OCI-LY1 (cell line): ENCODE results near the gene IL1RAP.

Experiments used
- H2AFZ ChIP-seq: fragments of 200-600 bp; sonication (generic), shearing (Covaris generic); 2 replicates; pipeline ENCODE4 v1.6.0; 2014; ENCODE audit warnings: antibody characterized with exemption, mild to moderate bottlenecking, low read length
- H3F3A ChIP-seq: fragments of 200-600 bp; sonication (generic), shearing (Covaris generic); 2 replicates; pipeline ENCODE4 v1.6.0; 2014; ENCODE audit warnings: mild to moderate bottlenecking, antibody characterized with exemption, low read length, moderate library complexity; ENCODE audit not compliant: insufficient read depth
- H3K27ac ChIP-seq: fragments of 200-600 bp; sonication (generic); 2 replicates; pipeline ENCODE4 v1.5.1; 2014; ENCODE audit warnings: low read length, mixed run types, mild to moderate bottlenecking, low read depth; ENCODE audit not compliant: poor library complexity, severe bottlenecking
- H3K27me3 ChIP-seq: fragments of 200-600 bp; sonication (generic); 2 replicates; pipeline ENCODE4 v1.6.0; 2014; ENCODE audit warnings: antibody characterized with exemption, mild to moderate bottlenecking, low read length, moderate library complexity; ENCODE audit not compliant: insufficient read depth
- H3K36me3 ChIP-seq: fragments of 200-600 bp; sonication (generic); 2 replicates; pipeline ENCODE4 v1.6.1; 2014; ENCODE audit warnings: mild to moderate bottlenecking, antibody characterized with exemption, low read length, moderate library complexity, mixed read lengths; ENCODE audit not compliant: insufficient read depth
- H3K4me1 ChIP-seq: fragments of 200-600 bp; sonication (generic); 2 replicates; pipeline ENCODE4 v1.5.1; 2014; ENCODE audit warnings: mild to moderate bottlenecking, low read length, moderate library complexity; ENCODE audit not compliant: insufficient read depth, severe bottlenecking
- H3K4me2 ChIP-seq: fragments of 200-600 bp; sonication (generic), shearing (Covaris generic); 2 replicates; pipeline ENCODE4 v1.6.1; 2014; ENCODE audit warnings: low read length
- H3K4me3 ChIP-seq: fragments of 200-600 bp; sonication (generic); 2 replicates; pipeline ENCODE4 v1.5.1; 2014; ENCODE audit warnings: low read length, low read depth, mild to moderate bottlenecking, mixed read lengths; ENCODE audit not compliant: poor library complexity, severe bottlenecking
- H3K79me2 ChIP-seq: fragments of 200-600 bp; shearing (Covaris generic); 2 replicates; pipeline ENCODE4 v1.6.1; 2016; ENCODE audit warnings: mixed run types, low read length, mixed read lengths; ENCODE audit not compliant: insufficient read depth
- H3K9ac ChIP-seq: fragments of 200-600 bp; sonication (generic), shearing (Covaris generic); 2 replicates; pipeline ENCODE4 v1.6.1; 2014; ENCODE audit warnings: mild to moderate bottlenecking, low read length, mixed read lengths
- H3K9me2 ChIP-seq: fragments of 200-600 bp; sonication (generic), shearing (Covaris generic); 2 replicates; pipeline ENCODE4 v1.6.1; 2014; ENCODE audit warnings: low read depth, mild to moderate bottlenecking, low read length, mixed read lengths
- H3K9me3 ChIP-seq: fragments of 200-600 bp; shearing (Covaris generic); 2 replicates; pipeline ENCODE4 v1.6.1; 2014; ENCODE audit warnings: low read length, mixed read lengths
- H4K20me1 ChIP-seq: fragments of 200-600 bp; sonication (generic), shearing (Covaris generic); 2 replicates; pipeline ENCODE4 v1.6.0; 2016; ENCODE audit warnings: mild to moderate bottlenecking, low read length; ENCODE audit not compliant: insufficient read depth
- EZH2 ChIP-seq: fragments of 200-600 bp; sonication (generic), shearing (Covaris generic); IDR thresholded peaks from 2 replicates; pipeline ENCODE4 v1.8.0; 2017; ENCODE audit warnings: borderline replicate concordance, mixed run types, mild to moderate bottlenecking, antibody characterized with exemption, low read length, moderate library complexity, mixed read lengths
- TF ChIP-seq, protein P1 (sequence below): fragments of 200-600 bp; sonication (generic), shearing (Covaris generic); IDR thresholded peaks from 2 replicates; pipeline ENCODE4 v1.5.1; 2017; ENCODE audit warnings: mild to moderate bottlenecking, antibody characterized with exemption, low read length, moderate library complexity, mixed read lengths

Gene IL1RAP

DNA sequence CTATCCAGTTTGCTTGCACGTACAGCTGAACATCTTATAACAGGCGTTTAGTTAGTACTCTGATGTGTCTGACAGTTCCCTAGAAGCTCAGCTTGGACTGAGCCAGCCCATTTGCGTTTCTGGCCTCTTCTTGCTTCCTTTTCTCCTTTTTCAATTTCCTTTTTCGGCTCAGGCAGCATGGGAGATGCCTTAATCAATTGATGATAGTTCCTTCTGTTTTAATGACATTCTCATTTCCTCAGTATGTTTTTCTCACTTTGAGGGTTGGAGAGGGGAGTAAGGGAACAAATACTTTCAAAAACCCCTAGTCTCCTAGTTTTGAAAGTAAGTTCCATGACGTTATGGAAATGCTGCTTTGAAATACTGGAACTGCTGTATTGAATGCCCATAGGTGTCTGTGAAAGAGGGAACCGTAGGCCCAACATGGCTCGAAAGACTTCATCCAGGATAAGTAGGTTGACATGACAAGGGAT, 18.9 kb downstream of the IL1RAP start:
- Histone ChIP-seq H3K79me2 (no peaks in the 10 kb centered on the region), H3K9ac (no peak overlapping the region), H3K27me3 (peaks cover 7% of the 10 kb centered on the region; the same call in 1 of the 2 replicates), H3F3A (no peaks in the 10 kb centered on the region), H3K4me1 (no peaks in the 10 kb centered on the region), H2AFZ (no peak overlapping the region), H3K27ac (no peak overlapping the region), H3K36me3 (no peaks in the 10 kb centered on the region), H3K9me2 (no peaks in the 10 kb centered on the region), H3K9me3 (no peaks in the 10 kb centered on the region), H4K20me1 (no peaks in the 10 kb centered on the region), H3K4me2 (no peak overlapping the region), H3K4me3 (no peak overlapping the region)
- TF ChIP-seq, protein P1, sequence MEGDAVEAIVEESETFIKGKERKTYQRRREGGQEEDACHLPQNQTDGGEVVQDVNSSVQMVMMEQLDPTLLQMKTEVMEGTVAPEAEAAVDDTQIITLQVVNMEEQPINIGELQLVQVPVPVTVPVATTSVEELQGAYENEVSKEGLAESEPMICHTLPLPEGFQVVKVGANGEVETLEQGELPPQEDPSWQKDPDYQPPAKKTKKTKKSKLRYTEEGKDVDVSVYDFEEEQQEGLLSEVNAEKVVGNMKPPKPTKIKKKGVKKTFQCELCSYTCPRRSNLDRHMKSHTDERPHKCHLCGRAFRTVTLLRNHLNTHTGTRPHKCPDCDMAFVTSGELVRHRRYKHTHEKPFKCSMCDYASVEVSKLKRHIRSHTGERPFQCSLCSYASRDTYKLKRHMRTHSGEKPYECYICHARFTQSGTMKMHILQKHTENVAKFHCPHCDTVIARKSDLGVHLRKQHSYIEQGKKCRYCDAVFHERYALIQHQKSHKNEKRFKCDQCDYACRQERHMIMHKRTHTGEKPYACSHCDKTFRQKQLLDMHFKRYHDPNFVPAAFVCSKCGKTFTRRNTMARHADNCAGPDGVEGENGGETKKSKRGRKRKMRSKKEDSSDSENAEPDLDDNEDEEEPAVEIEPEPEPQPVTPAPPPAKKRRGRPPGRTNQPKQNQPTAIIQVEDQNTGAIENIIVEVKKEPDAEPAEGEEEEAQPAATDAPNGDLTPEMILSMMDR: no peak
- no peak for TF ChIP-seq EZH2

DNA sequence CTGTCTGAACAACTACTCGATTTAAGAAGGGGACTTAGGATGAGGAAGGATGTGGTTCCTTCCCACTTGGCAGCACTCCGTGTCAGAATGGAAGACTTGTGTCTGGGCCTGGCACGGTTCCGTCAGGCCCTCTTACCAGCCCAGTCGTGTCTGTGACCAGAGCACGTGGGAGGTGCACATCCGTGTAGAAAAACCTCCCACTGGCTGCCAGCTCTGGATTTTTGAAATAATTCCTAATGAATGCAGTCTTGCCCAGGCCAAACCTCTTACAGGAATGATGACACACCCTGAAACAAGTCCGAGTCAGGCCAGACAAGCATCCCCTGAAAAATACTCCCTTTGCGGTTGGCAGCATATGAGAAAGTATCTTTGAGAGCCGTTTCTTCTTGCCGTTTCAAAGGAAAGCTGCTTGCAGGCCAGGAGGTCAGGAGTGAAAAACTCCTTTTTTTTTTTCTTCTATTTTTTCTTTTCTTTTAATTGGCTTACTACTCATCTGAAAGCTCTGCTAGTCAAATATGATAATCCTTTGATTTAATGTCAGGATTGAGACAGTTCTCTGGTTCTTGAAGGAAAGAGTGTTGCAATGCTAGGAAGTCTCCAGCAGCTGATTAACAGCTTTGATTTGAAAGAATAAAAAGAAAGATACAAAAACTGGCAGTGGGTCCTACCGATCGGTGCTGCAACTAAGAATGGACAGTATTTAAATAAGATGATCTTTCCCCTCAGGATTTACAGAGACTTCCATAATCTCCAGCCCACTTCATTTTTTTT, 19.8 kb downstream of the IL1RAP start:
- Histone ChIP-seq H3K4me2 (no peak overlapping the region), H3K27me3 (peaks cover 7% of the 10 kb centered on the region; the same call in 1 of the 2 replicates), H2AFZ (no peak overlapping the region), H3K9ac (no peak overlapping the region), H3K27ac (no peak overlapping the region), H3K9me3 (no peaks in the 10 kb centered on the region), H3K4me3 (no peak overlapping the region), H3K9me2 (no peaks in the 10 kb centered on the region), H3F3A (no peaks in the 10 kb centered on the region), H3K36me3 (no peaks in the 10 kb centered on the region), H3K79me2 (no peaks in the 10 kb centered on the region), H3K4me1 (no peaks in the 10 kb centered on the region), H4K20me1 (no peaks in the 10 kb centered on the region)
- TF ChIP-seq, protein P1: no peak
- no peak for TF ChIP-seq EZH2

DNA sequence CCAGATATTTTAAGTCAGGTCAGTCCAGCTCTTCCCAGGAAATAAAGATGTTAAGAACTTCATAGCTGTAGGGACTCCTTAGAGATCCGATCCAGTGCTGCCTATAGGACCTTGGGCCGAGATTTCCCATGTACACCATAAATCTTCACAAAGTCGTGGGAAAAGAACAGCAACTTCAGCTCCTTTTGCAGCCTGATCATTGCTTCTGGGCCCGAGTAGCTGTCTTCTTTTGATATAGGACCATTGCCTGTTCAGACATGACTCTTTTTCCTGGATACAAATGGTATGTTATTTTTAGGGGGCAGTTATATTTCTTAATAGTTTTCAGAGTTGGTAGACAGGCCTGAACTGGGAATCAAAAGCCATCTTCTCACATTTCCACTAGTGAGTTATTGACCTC, 20.5 kb downstream of the IL1RAP start:
- no peak for TF ChIP-seq EZH2
- TF ChIP-seq, protein P1: no peak
- Histone ChIP-seq H3K27me3 (peaks cover 7% of the 10 kb centered on the region; the same call in 1 of the 2 replicates), H3K9me2 (no peaks in the 10 kb centered on the region), H2AFZ (no peak overlapping the region), H4K20me1 (no peaks in the 10 kb centered on the region), H3K9me3 (no peaks in the 10 kb centered on the region), H3K36me3 (no peaks in the 10 kb centered on the region), H3K27ac (no peak overlapping the region), H3K79me2 (no peaks in the 10 kb centered on the region), H3K4me3 (no peak overlapping the region), H3K9ac (no peak overlapping the region), H3K4me2 (no peak overlapping the region), H3F3A (no peaks in the 10 kb centered on the region), H3K4me1 (no peaks in the 10 kb centered on the region)
